BE2C (cell line): Measurements from ENCODE around the gene EFNA5.

Experiments used
- DNase-seq: peaks from one replicate; pipeline ENCODE4 v3.0.0-alpha.2; 2020
- H3K27me3 ChIP-seq: fragments of 250-450 bp; sonication (Bioruptor Pico); 2 replicates; pipeline ENCODE4 v1.5.1; 2020; ENCODE audit warnings: mild to moderate bottlenecking
- H3K36me3 ChIP-seq: fragments of 250-450 bp; sonication (Bioruptor Pico); 2 replicates; pipeline ENCODE4 v1.5.1; 2020; ENCODE audit warnings: mild to moderate bottlenecking
- H3K4me1 ChIP-seq: fragments of 250-450 bp; sonication (Bioruptor Pico); 2 replicates; pipeline ENCODE4 v1.5.1; 2020
- H3K4me3 ChIP-seq: 2 replicates; pipeline ENCODE4 v1.5.1; 2011; ENCODE audit warnings: low read depth, low read length
- H3K9me3 ChIP-seq: fragments of 250-450 bp; sonication (Bioruptor Pico); 2 replicates; pipeline ENCODE4 v1.5.1; 2020
- TF ChIP-seq, protein P1 (sequence below): IDR thresholded peaks from 2 replicates; pipeline ENCODE4 v1.5.1; 2012; ENCODE audit warnings: mild to moderate bottlenecking, low read depth, low read length

EFNA5 gene

DNA sequence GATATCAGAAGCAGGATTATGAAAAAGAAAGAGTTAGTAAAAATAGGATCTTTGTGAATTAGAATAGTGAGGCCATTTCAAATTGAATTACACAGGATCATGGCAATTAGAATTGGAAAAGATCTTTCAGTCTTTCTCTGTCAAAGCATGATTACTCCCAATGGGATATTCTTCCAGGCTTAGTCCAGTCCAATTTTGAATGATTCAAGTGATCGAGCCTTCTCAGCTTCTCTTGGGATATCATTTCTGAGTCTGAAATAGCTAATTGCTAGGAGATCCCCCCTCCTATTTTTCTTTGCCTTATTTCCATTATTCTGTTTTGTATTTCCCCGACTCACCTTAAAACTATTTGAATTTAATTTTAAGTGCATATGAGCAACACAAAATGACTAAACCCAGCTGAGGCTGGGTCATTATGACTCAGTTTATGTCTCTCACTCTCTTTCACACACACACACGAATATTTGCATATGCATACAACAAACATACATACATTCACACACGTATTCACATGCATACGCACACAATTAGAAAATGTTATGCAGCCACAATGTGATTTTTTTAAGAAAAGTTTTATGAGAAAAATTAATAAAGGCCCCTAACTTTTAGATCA, 34.8 kb upstream of the EFNA5 start:
- Histone ChIP-seq H3K4me1 (no peaks in the 10 kb centered on the region; the same call in 1 of the 2 replicates), H3K27me3 (no peaks in the 10 kb centered on the region), H3K36me3 (no peaks in the 10 kb centered on the region), H3K4me3 (peak overlapping the region; percentile 66), H3K9me3 (no peaks in the 10 kb centered on the region)
- no peak for DNase-seq
- TF ChIP-seq, protein P1, sequence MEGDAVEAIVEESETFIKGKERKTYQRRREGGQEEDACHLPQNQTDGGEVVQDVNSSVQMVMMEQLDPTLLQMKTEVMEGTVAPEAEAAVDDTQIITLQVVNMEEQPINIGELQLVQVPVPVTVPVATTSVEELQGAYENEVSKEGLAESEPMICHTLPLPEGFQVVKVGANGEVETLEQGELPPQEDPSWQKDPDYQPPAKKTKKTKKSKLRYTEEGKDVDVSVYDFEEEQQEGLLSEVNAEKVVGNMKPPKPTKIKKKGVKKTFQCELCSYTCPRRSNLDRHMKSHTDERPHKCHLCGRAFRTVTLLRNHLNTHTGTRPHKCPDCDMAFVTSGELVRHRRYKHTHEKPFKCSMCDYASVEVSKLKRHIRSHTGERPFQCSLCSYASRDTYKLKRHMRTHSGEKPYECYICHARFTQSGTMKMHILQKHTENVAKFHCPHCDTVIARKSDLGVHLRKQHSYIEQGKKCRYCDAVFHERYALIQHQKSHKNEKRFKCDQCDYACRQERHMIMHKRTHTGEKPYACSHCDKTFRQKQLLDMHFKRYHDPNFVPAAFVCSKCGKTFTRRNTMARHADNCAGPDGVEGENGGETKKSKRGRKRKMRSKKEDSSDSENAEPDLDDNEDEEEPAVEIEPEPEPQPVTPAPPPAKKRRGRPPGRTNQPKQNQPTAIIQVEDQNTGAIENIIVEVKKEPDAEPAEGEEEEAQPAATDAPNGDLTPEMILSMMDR = no peak

DNA sequence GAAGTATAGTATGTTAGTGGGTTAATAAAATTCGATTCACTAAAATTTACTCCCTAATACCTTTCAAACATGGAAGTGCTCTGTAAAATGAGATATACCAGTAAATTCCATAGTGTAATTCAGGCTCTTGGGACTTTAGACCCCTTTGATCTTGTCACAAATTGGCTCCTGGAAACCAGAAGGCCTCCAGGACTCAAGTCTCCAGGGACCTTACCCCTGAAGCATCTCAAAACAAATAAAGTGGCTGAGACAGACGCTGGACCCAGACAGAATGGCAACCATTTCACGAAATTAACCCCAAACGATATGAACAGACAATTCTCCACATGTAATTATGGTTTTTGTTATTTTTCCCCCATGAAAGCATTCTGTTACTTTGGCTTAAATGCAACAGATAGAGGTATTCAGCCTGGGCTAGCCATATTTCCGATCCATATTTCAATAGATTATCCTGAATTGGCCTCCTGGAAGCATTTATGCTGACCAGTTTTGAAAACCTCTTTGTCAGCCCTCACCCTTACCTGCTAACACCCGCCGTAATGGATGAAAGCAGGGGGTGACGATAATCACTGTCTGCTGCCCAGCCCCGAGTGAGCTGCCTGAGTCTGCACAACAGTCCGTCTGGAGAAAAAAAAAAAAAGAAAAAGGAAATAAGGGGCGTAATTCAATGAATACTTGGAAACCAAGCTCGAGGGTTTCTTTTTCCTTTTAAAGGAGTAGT, 34.1 kb upstream of the EFNA5 start:
- no peaks in the 10 kb centered on the region for H3K36me3 ChIP-seq
- peak; percentile 82 for DNase-seq
- peak overlapping the region; percentile 66 for H3K4me3 ChIP-seq
- no peaks in the 10 kb centered on the region for H3K9me3 ChIP-seq
- H3K4me1 ChIP-seq = no peaks in the 10 kb centered on the region; the same call in 1 of the 2 replicates
- H3K27me3 ChIP-seq = no peaks in the 10 kb centered on the region
- TF ChIP-seq, protein P1 = no peak

DNA sequence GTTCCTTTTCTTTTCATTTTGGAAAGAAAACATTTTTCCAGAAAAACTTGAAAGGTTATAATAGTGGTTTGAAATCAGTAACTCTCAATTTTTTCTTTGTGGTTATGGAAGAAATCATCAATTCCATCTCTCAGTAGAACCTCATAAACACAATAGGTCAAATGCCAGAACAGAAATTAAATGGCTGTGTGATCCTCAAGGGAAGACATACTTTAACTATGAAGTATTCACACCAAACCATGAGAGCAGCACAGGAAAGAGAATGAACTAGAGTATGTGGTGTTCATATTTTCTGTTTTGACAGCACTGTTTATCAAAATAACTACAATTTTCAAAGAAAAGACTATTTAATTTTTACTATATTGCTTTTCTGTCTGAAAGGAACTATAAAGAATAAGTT, 29.7 kb upstream of the EFNA5 start:
- Histone ChIP-seq H3K36me3 (no peaks in the 10 kb centered on the region), H3K27me3 (no peaks in the 10 kb centered on the region), H3K9me3 (no peaks in the 10 kb centered on the region), H3K4me3 (no peak overlapping the region), H3K4me1 (no peaks in the 10 kb centered on the region; the same call in 1 of the 2 replicates)
- no peak for DNase-seq
- TF ChIP-seq, protein P1 = no peak

DNA sequence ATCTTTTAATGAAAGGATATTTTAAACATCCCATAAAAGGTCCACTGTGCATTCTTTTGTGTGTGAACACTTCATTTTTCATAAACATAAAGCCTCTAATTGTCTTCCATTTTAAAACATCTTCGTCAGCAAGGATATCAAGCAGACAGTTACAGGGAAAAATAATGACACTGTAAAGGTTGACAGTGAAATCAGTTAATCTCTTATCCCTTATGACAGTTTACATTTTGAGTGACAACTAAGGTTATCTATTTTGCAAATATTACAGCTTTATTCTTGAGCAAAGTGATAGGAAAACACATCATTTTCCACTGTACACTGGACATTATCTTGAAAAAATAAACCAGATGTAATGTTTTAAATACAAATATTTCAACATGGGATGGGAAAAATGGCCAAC, 28.7 kb upstream of the EFNA5 start:
- TF ChIP-seq, protein P1 = no peak
- Histone ChIP-seq H3K36me3 (no peaks in the 10 kb centered on the region), H3K4me1 (no peaks in the 10 kb centered on the region; the same call in 1 of the 2 replicates), H3K9me3 (no peaks in the 10 kb centered on the region), H3K27me3 (no peaks in the 10 kb centered on the region), H3K4me3 (no peak overlapping the region)
- no peak for DNase-seq

DNA sequence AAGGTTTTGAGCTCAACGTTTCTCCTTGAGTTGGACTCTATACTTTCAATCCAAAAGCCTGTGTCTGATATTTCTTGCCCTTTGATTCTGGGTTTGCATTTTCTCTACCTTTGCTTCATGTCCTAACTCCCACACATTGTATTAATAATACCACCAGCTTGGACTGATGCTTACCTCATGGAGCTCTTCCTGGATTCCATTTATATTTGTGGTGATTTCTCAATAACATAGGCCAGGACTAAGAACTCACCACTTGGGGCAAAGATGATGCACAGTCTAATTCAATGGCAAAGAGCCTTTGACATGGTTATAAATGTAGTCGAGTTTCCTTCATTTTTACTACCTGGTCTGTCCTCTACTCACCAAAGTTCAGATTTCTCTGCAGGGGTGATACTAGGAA, 27.5 kb upstream of the EFNA5 start:
- TF ChIP-seq, protein P1 = no peak
- H3K9me3 ChIP-seq = no peaks in the 10 kb centered on the region
- H3K27me3 ChIP-seq = no peaks in the 10 kb centered on the region
- H3K4me1 ChIP-seq = no peaks in the 10 kb centered on the region; the same call in 1 of the 2 replicates
- no peak overlapping the region for H3K4me3 ChIP-seq
- no peak for DNase-seq
- no peaks in the 10 kb centered on the region for H3K36me3 ChIP-seq

DNA sequence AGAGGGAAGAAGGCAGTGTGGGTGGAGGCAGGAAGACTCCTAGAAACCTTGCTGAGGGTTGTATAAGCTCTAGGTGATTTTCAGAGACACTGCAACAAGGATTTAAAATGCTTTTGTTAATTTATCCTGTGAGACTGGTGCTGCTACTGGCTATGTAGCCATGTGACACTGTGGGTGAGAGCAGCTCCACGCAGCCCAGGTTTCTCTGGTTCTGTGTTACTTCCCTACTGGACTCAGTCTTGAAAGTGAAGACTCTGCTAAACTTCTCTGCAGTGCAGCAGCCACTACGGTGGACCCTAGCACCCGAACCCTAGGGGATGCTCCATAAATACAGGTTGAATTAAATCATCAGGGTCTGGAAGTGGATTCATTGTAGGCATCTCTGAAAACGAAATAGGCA, 25.8 kb upstream of the EFNA5 start:
- DNase-seq = no peak
- Histone ChIP-seq H3K4me3 (no peak overlapping the region), H3K36me3 (no peaks in the 10 kb centered on the region), H3K4me1 (no peaks in the 10 kb centered on the region; the same call in 1 of the 2 replicates), H3K27me3 (no peaks in the 10 kb centered on the region), H3K9me3 (no peaks in the 10 kb centered on the region)
- TF ChIP-seq, protein P1 = no peak
